Measurements from ENCODE around the gene CKB. TPM values are rescaled to one million over a fixed set of nuclear protein-coding genes. Genes with fewer than 3 reads are reported as not detected.

CKB gene
- total and polyA plus RNA-seq, 2 donors (not counting 1 experiment from before 2014, with no cell fraction given) = 65.2 to 136 TPM

DNA sequence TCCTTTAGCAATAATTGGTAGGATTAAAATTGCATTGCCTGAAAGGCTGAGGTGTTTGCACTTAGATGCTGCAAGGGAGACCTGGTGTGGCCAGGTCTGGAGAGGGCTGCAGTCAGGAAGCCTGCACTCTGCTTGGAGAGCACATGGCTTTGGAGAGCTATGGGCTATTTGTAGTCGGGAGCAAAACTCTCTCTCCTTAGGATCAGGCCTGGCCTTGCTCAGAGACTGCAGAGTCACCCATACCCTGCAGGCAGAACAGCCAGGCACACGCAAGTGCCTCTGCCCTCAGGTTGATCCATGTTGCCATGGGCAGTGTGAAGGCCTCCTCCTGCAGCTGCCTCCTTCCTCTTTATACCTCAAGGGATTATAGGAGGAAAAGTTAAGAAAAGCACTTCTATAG is 26.8 kb downstream of the CKB start:
- no peaks in the 10 kb centered on the region for H3K27me3 ChIP-seq (ENCODE audit: control insufficient read depth, insufficient read depth, low read length)
- H3K36me3 ChIP-seq (ENCODE audit: control insufficient read depth, insufficient read depth, low read length) = peaks cover 15% of the 10 kb centered on the region
- H3K4me3 ChIP-seq (replicated peaks in 1 of 4; ENCODE audit: control extremely low read depth in 1 of 4, insufficient read depth in 1 of 4, low read depth in 3 of 4, low read length in 4 of 4) = no peak overlapping the region
- H4K20me1 ChIP-seq (ENCODE audit: control insufficient read depth, extremely low read depth, insufficient read depth, low read length) = no peaks in the 10 kb centered on the region
- no peak for TF ChIP-seq EZH2 (IDR thresholded peaks at IDR 0.05; ENCODE audit: low read length, missing control alignments)
- TF ChIP-seq, protein P1, sequence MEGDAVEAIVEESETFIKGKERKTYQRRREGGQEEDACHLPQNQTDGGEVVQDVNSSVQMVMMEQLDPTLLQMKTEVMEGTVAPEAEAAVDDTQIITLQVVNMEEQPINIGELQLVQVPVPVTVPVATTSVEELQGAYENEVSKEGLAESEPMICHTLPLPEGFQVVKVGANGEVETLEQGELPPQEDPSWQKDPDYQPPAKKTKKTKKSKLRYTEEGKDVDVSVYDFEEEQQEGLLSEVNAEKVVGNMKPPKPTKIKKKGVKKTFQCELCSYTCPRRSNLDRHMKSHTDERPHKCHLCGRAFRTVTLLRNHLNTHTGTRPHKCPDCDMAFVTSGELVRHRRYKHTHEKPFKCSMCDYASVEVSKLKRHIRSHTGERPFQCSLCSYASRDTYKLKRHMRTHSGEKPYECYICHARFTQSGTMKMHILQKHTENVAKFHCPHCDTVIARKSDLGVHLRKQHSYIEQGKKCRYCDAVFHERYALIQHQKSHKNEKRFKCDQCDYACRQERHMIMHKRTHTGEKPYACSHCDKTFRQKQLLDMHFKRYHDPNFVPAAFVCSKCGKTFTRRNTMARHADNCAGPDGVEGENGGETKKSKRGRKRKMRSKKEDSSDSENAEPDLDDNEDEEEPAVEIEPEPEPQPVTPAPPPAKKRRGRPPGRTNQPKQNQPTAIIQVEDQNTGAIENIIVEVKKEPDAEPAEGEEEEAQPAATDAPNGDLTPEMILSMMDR (conservative IDR thresholded peaks at IDR 0.05 in 1 of 2, IDR thresholded peaks at IDR 0.05 in 1 of 2; ENCODE audit: low read depth in 1 of 2, low read length in 2 of 2) = no peak
- no peak for DNase-seq (ENCODE audit: low read depth in 2 of 2)
- H3K4me1 ChIP-seq (ENCODE audit: control insufficient read depth, extremely low read depth, insufficient read depth, low read length) = no peaks in the 10 kb centered on the region
- no peaks in the 10 kb centered on the region for H3K9me3 ChIP-seq (ENCODE audit: control insufficient read depth, insufficient read depth, low read depth, low read length)
- no peak overlapping the region for H3K27ac ChIP-seq (ENCODE audit: insufficient read depth, low read length)
- H3K79me2 ChIP-seq (ENCODE audit: control insufficient read depth, insufficient read depth, low read length) = peaks cover 3% of the 10 kb centered on the region
- H2AFZ ChIP-seq (ENCODE audit: low read length) = no peak overlapping the region
- no peak overlapping the region for H3K9ac ChIP-seq (ENCODE audit: insufficient read depth, low read length)
- no peak overlapping the region for H3K4me2 ChIP-seq (ENCODE audit: extremely low read depth, insufficient read depth, low read length)

DNA sequence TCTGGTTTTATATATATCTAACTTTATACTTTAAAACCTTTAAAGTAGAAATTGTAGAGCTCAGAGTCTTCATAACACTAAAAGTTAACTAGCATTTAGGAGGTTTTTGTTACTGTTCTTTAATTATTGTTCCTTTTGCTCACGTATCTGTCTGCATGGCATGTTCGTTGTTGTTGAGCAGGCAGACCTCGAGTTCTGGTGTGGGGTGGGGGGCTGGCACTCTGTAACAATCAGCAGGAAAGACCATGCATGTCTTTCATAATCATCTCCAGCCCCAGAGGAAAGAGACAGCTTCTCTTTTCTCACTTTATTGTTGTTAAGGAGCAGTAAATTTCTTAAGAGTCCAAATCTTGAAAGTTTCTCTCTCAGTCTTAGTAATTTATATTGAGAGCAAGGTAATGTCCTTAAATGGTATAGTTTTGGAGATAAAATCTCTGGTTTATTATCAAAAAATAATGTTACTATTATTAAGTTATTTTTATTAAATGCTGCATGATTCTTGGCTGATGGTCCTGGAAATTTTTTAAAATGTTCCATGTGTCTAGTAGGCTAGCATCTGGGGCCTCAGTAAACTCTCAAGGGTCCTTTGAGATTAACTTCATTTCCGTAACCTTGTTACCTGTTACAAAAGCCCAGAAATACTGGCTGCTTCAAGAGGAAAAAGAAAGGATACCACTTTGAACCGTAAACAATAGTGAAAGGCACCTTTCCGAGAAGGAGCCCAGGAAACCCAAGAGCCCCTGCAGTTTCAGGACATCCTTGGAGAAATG is 30.3 kb downstream of the CKB start:
- Histone ChIP-seq H3K27ac (ENCODE audit: insufficient read depth, low read length) (no peak overlapping the region), H2AFZ (ENCODE audit: low read length) (no peak overlapping the region), H3K79me2 (ENCODE audit: control insufficient read depth, insufficient read depth, low read length) (peaks cover 2% of the 10 kb centered on the region)

DNA sequence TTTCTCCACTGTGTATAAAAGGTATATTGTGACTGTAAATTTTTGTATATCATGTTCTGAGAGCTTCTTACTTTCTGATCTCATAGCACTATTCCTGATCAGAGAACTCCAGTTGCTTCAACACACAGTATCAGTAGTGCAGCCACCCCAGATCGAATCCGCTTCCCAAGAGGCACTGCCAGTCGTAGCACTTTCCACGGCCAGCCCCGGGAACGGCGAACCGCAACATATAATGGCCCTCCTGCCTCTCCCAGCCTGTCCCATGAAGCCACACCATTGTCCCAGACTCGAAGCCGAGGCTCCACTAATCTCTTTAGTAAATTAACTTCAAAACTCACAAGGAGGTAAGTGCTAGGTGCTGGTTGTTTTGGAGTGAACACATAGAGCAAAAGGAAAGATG is 30.9 kb downstream of the CKB start:
- no peak overlapping the region for H3K9ac ChIP-seq (ENCODE audit: insufficient read depth, low read length)
- no peak overlapping the region for H3K4me2 ChIP-seq (ENCODE audit: extremely low read depth, insufficient read depth, low read length)
- H3K4me1 ChIP-seq (ENCODE audit: control insufficient read depth, extremely low read depth, insufficient read depth, low read length) = peaks cover 10% of the 10 kb centered on the region
- no peak overlapping the region for H3K27ac ChIP-seq (ENCODE audit: insufficient read depth, low read length)
- DNase-seq (ENCODE audit: low read depth in 2 of 2) = no peak
- no peaks in the 10 kb centered on the region for H3K9me3 ChIP-seq (ENCODE audit: control insufficient read depth, insufficient read depth, low read depth, low read length)
- no peak overlapping the region for H3K4me3 ChIP-seq (replicated peaks in 1 of 4; ENCODE audit: control extremely low read depth in 1 of 4, insufficient read depth in 1 of 4, low read depth in 3 of 4, low read length in 4 of 4)
- TF ChIP-seq, protein P1 (conservative IDR thresholded peaks at IDR 0.05 in 1 of 2, IDR thresholded peaks at IDR 0.05 in 1 of 2; ENCODE audit: low read depth in 1 of 2, low read length in 2 of 2) = no peak
- no peak for TF ChIP-seq EZH2 (IDR thresholded peaks at IDR 0.05; ENCODE audit: low read length, missing control alignments)
- no peak overlapping the region for H2AFZ ChIP-seq (ENCODE audit: low read length)
- H3K27me3 ChIP-seq (ENCODE audit: control insufficient read depth, insufficient read depth, low read length) = no peaks in the 10 kb centered on the region
- peaks cover 2% of the 10 kb centered on the region for H3K79me2 ChIP-seq (ENCODE audit: control insufficient read depth, insufficient read depth, low read length)
- H4K20me1 ChIP-seq (ENCODE audit: control insufficient read depth, extremely low read depth, insufficient read depth, low read length) = no peaks in the 10 kb centered on the region
- H3K36me3 ChIP-seq (ENCODE audit: control insufficient read depth, insufficient read depth, low read length) = peaks cover 10% of the 10 kb centered on the region

More for the DNA sequence above, 30.3 kb downstream of the CKB start:
- DNase-seq (ENCODE audit: low read depth in 2 of 2) = no peak
- Histone ChIP-seq H3K4me2 (ENCODE audit: extremely low read depth, insufficient read depth, low read length) (no peak overlapping the region), H3K36me3 (ENCODE audit: control insufficient read depth, insufficient read depth, low read length) (peaks cover 10% of the 10 kb centered on the region), H3K9me3 (ENCODE audit: control insufficient read depth, insufficient read depth, low read depth, low read length) (no peaks in the 10 kb centered on the region), H3K4me1 (ENCODE audit: control insufficient read depth, extremely low read depth, insufficient read depth, low read length) (peaks cover 10% of the 10 kb centered on the region), H3K27me3 (ENCODE audit: control insufficient read depth, insufficient read depth, low read length) (no peaks in the 10 kb centered on the region), H3K9ac (ENCODE audit: insufficient read depth, low read length) (no peak overlapping the region), H3K4me3 (replicated peaks in 1 of 4; ENCODE audit: control extremely low read depth in 1 of 4, insufficient read depth in 1 of 4, low read depth in 3 of 4, low read length in 4 of 4) (no peak overlapping the region), H4K20me1 (ENCODE audit: control insufficient read depth, extremely low read depth, insufficient read depth, low read length) (no peaks in the 10 kb centered on the region)
- TF ChIP-seq, protein P1 (conservative IDR thresholded peaks at IDR 0.05 in 1 of 2, IDR thresholded peaks at IDR 0.05 in 1 of 2; ENCODE audit: low read depth in 1 of 2, low read length in 2 of 2) = no peak
- TF ChIP-seq EZH2 (IDR thresholded peaks at IDR 0.05; ENCODE audit: low read length, missing control alignments) = no peak

Measured in fibroblast of lung (primary cell).